Liver (tissue), 9 donors: ENCODE results near the gene CALR. TPM values are rescaled to one million over a fixed set of nuclear protein-coding genes. Genes with fewer than 3 reads are reported as not detected.

Source experiments
- DNase-seq: peaks from one replicate; pipeline ENCODE4 v3.0.0-alpha.2; 2017; ENCODE audit warnings: low spot score
- H3K27ac ChIP-seq, 2 donors: one replicate each; pipeline ENCODE4 v1.7.0; 2013; ENCODE audit warnings: inconsistent platforms in 2 of 2, low read length in 2 of 2, control low read depth in 1 of 2, low read depth in 1 of 2, mild to moderate bottlenecking in 1 of 2
- H3K27me3 ChIP-seq, 4 donors: one replicate each; pipeline versions ENCODE4 v1.6.1 to v1.7.0; 2013; ENCODE audit warnings: low read length in 3 of 4, inconsistent platforms in 1 of 4, mild to moderate bottlenecking in 1 of 4, moderate library complexity in 1 of 4; ENCODE audit not compliant: control insufficient read depth in 4 of 4, insufficient read depth in 4 of 4
- H3K36me3 ChIP-seq, 4 donors: one replicate each; pipeline versions ENCODE4 v1.6.1 to v1.7.0; 2013; ENCODE audit warnings: low read length in 3 of 4, mild to moderate bottlenecking in 3 of 4, low read depth in 1 of 4, moderate library complexity in 1 of 4; ENCODE audit not compliant: control insufficient read depth in 4 of 4, insufficient read depth in 3 of 4
- H3K4me1 ChIP-seq, 4 donors: one replicate each; pipeline versions ENCODE4 v1.6.1 to v1.7.0; 2013; ENCODE audit warnings: low read length in 3 of 4, mild to moderate bottlenecking in 3 of 4, moderate library complexity in 1 of 4; ENCODE audit not compliant: control insufficient read depth in 4 of 4, insufficient read depth in 4 of 4
- H3K4me3 ChIP-seq, 3 donors: one replicate each; pipeline versions ENCODE4 v1.6.1 to v1.7.0; 2013; ENCODE audit warnings: low read length in 3 of 3, control low read depth in 1 of 3, low read depth in 1 of 3, mild to moderate bottlenecking in 1 of 3
- H3K9ac ChIP-seq, 2 donors: one replicate each; pipeline ENCODE4 v1.7.0; 2013; ENCODE audit warnings: low read length in 2 of 2, mild to moderate bottlenecking in 2 of 2, moderate library complexity in 2 of 2, control low read depth in 1 of 2, low read depth in 1 of 2
- H3K9me3 ChIP-seq, 4 donors: one replicate each; pipeline versions ENCODE4 v1.6.1 to v1.7.0; 2013; ENCODE audit warnings: low read length in 3 of 4; ENCODE audit not compliant: control insufficient read depth in 4 of 4
- ATF3 ChIP-seq: IDR thresholded peaks from 2 replicates; pipeline ENCODE4 v1.6.1; 2016; ENCODE audit warnings: antibody characterized with exemption
- CTCF ChIP-seq: fragments of 150-350 bp; IDR thresholded peaks from 2 replicates; pipeline ENCODE4 v1.5.1; 2017; ENCODE audit warnings: improper control_type of control experiment, low read depth, low read length; ENCODE audit not compliant: missing input control
- EGR1 ChIP-seq, 2 donors: IDR thresholded peaks; 2 replicates each; pipeline ENCODE4 v1.6.1; 2016 to 2018; ENCODE audit warnings: antibody characterized with exemption in 2 of 2, low read depth in 2 of 2
- FOXA1 ChIP-seq: IDR thresholded peaks from 2 replicates; pipeline ENCODE4 v1.6.1; 2016; ENCODE audit warnings: antibody characterized with exemption
- FOXA2 ChIP-seq: IDR thresholded peaks from 2 replicates; pipeline ENCODE4 v1.6.1; 2016; ENCODE audit warnings: antibody characterized with exemption
- HNF4A ChIP-seq, 2 donors: conservative IDR thresholded peaks; 2 replicates each; pipeline ENCODE4 v1.6.1; 2016; ENCODE audit warnings: antibody characterized with exemption in 2 of 2, mild to moderate bottlenecking in 2 of 2
- HNF4G ChIP-seq: IDR thresholded peaks from 2 replicates; pipeline ENCODE4 v1.6.1; 2016; ENCODE audit warnings: antibody characterized with exemption
- JUND ChIP-seq, 2 donors: IDR thresholded peaks; 2 replicates each; pipeline ENCODE4 v1.6.1; 2016; ENCODE audit warnings: antibody characterized with exemption in 2 of 2
- MAX ChIP-seq: IDR thresholded peaks from 2 replicates; pipeline ENCODE4 v1.6.1; 2016; ENCODE audit warnings: antibody characterized with exemption
- NR2F2 ChIP-seq: IDR thresholded peaks from 2 replicates; pipeline ENCODE4 v1.6.1; 2016; ENCODE audit warnings: antibody characterized with exemption
- RAD21 ChIP-seq, 2 donors: IDR thresholded peaks; 2 replicates each; pipeline ENCODE4 v1.6.1; 2016; ENCODE audit warnings: antibody characterized with exemption in 2 of 2, mild to moderate bottlenecking in 2 of 2
- REST ChIP-seq: IDR thresholded peaks from 2 replicates; pipeline ENCODE4 v1.6.1; 2016; ENCODE audit warnings: antibody characterized with exemption, mild to moderate bottlenecking
- RXRA ChIP-seq, 2 donors: IDR thresholded peaks; 2 replicates each; pipeline ENCODE4 v1.6.1; 2017 to 2018; ENCODE audit warnings: antibody characterized with exemption in 2 of 2, mild to moderate bottlenecking in 1 of 2
- SP1 ChIP-seq: IDR thresholded peaks from 2 replicates; pipeline ENCODE4 v1.6.1; 2018; ENCODE audit warnings: antibody characterized with exemption, mild to moderate bottlenecking
- TAF1 ChIP-seq: conservative IDR thresholded peaks from 2 replicates; pipeline ENCODE4 v1.6.1; 2016; ENCODE audit warnings: antibody characterized with exemption, mild to moderate bottlenecking
- YY1 ChIP-seq: IDR thresholded peaks from 2 replicates; pipeline ENCODE4 v1.6.1; 2016; ENCODE audit warnings: antibody characterized with exemption, mild to moderate bottlenecking
- ZBTB33 ChIP-seq: IDR thresholded peaks from 2 replicates; pipeline ENCODE4 v1.6.1; 2016; ENCODE audit warnings: antibody characterized with exemption
- WGBS: extraction: QIAGEN DNeasy Blood & Tissue Kit; methylation state at CpG from one replicate; pipeline ENCODE4 v1.1.7; 2013; 5-methylcytosine and 5-hydroxymethylcytosine counted together
- polyA plus RNA-seq, 2 donors: library from polyadenylated mRNA; stranded (reverse) in 1 of 2; unstranded in 1 of 2; fragments of 200-250 nt in 1 of 2; fragments of >200 nt in 1 of 2; fragmentation: Nextera tagmentation in 1 of 2; extraction: Ambion mirVana in 1 of 2; gene quantifications; one replicate each; pipeline versions ENCODE4 v1.2.1 to v1.2.3, GENCODE V29; 2013 to 2015
- total RNA-seq, 2 donors: library from RNA; depleted of rRNA; stranded (reverse); fragments of >200 nt; gene quantifications; one replicate each; pipeline ENCODE4 v1.2.3, GENCODE V29; 2014
- donor health status: healthy.
- donor health status: healthy.
- donor health status: healthy.
- donor health status: healthy.
- donor health status: healthy.

Gene CALR
- total and polyA plus RNA-seq, 4 donors = 618 to 1,316 (median 1,070) TPM

GRCh38 chr19:12948612-12949362 lies 10.4 kb downstream of the CALR start:
- H3K36me3 ChIP-seq = peaks cover 21 to 52% (median 35%) of the 10 kb centered on the region in 4 donors
- DNase-seq = no peak

DNA sequence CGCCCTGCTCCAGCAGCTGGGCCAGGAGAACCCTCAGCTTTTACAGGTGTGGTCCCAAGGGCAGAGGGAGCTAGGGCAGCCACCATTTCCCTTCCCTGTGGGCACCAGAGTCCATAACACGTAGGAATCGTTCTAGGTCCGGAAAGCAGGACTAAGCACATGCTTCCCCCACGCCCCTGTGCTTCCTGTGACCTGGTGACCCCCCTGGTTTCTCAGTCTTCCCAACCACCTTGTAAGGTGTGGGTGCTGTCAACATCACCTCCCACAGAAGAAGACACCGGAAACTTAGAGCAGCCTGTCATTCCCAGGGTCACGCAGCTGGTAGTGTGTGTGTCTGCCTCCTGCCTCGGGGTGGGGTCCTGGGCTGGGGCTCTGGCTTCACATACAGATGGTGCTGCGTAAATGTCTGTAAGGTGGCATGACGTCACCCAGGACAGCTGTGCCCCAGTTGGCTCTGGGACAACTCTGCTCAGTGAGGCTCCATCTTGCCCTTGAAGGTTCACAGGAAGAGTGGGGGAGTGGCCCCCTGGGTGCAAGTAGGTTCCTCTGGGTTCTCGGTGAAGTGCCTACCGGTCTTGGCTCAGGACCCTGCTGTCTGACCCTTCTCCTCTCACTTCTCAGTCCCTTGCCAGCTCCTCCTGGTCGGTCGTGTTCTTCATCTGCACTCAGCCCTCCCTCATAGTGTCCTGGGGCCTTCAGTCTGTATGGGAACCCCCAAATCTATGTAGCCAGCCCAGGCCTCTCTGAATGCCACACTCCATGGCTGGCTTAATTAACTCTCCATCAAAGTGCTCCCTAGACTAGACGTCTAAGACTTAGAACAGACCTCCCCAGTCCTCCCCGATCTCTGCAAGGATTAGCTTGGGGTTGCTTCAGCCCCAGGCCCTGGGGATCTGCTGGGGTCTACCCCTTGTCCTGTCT lies 11.2 kb downstream of the CALR start:
- Histone ChIP-seq H3K9ac (no peak overlapping the region), H3K4me1 (peaks cover 2 to 21% (median 16%) of the 10 kb centered on the region in 4 donors)
- 89% methylated on average over 16 of the region's 16 CpGs for WGBS
- no peak for TF ChIP-seq NR2F2
- no peak for TF ChIP-seq YY1
- TF ChIP-seq HNF4G = no peak
- no peak for TF ChIP-seq HNF4A (conservative IDR thresholded peaks at IDR 0.05)
- TF ChIP-seq MAX = no peak
- TF ChIP-seq RAD21 (IDR thresholded peaks at IDR 0.05) = no peak
- TF ChIP-seq CTCF = no peak
- no peak for TF ChIP-seq SP1
- TF ChIP-seq EGR1 (IDR thresholded peaks at IDR 0.05; ENCODE audit: low read depth in 2 of 2) = no peak
- no peak for TF ChIP-seq FOXA2
- TF ChIP-seq JUND (IDR thresholded peaks at IDR 0.05) = no peak
- TF ChIP-seq REST = no peak
- no peak for TF ChIP-seq RXRA (IDR thresholded peaks at IDR 0.05)
- no peak for TF ChIP-seq TAF1
- no peak for TF ChIP-seq ZBTB33
- TF ChIP-seq ATF3 = no peak
- no peak for TF ChIP-seq FOXA1

More at GRCh38 chr19:12948612-12949362, 10.4 kb downstream of the CALR start:
- TF ChIP-seq HNF4A (conservative IDR thresholded peaks at IDR 0.05) = no peak
- TF ChIP-seq ZBTB33 = no peak
- Histone ChIP-seq H3K9me3 (no peaks in the 10 kb centered on the region), H3K4me3 (no peak overlapping the region), H3K27me3 (no peaks in the 10 kb centered on the region), H3K27ac (no peak overlapping the region), H3K9ac (no peak overlapping the region), H3K4me1 (peaks cover 2 to 21% (median 13%) of the 10 kb centered on the region in 4 donors)
- 95% methylated on average over 30 of the region's 30 CpGs for WGBS

More for the DNA sequence above, 11.2 kb downstream of the CALR start:
- no peaks in the 10 kb centered on the region for H3K9me3 ChIP-seq
- no peak overlapping the region for H3K4me3 ChIP-seq
- no peak overlapping the region for H3K27ac ChIP-seq
- H3K27me3 ChIP-seq = no peaks in the 10 kb centered on the region
- peaks cover 18 to 50% (median 30%) of the 10 kb centered on the region in 4 donors for H3K36me3 ChIP-seq
- no peak for DNase-seq
